HG02588 (cell line): ENCODE measurements around the gene CD96.
A peak's percentile ranks its signal among the peaks of the same experiment; 100 is the strongest.
"Not testable (repeated sequence)": the region's sequence is repeated elsewhere in the genome, so short reads cannot be mapped to it uniquely, and the experiment has no call there.

Experiments
- ATAC-seq: cut with Tn5 transposase; IDR thresholded peaks from one replicate; pipeline ENCODE4 v1.9.1; 2021; ENCODE audit warnings: mild to moderate bottlenecking, moderate library complexity; ENCODE audit not compliant: unreplicated experiment

The CD96 gene

GRCh38 chr3:111548756-111549155 is 6.8 kb downstream of the CD96 start:
- no peak for ATAC-seq

GRCh38 chr3:111561902-111562301 is 19.9 kb downstream of the CD96 start:
- ATAC-seq, result not testable (repeated sequence)

- ATAC-seq, result no peak
These were observed 24.8 kb downstream of the CD96 start for GRCh38 chr3:111566844-111567243.

- no peak for ATAC-seq
These were observed 26.4 kb downstream of the CD96 start for GRCh38 chr3:111568355-111568754.

GRCh38 chr3:111568911-111569310 is 26.9 kb downstream of the CD96 start:
- ATAC-seq, result no peak

GRCh38 chr3:111570404-111571030 is 28.5 kb downstream of the CD96 start:
- ATAC-seq, result no peak

GRCh38 chr3:111571282-111571681 is 29.3 kb downstream of the CD96 start:
- no peak for ATAC-seq

GRCh38 chr3:111571907-111572460 is 30.0 kb downstream of the CD96 start:
- no peak for ATAC-seq

GRCh38 chr3:111577113-111577512 is 35.1 kb downstream of the CD96 start:
- no peak for ATAC-seq

GRCh38 chr3:111577798-111578685 is 36.0 kb downstream of the CD96 start:
- ATAC-seq, result peak; percentile 97

GRCh38 chr3:111578867-111579266 is 36.9 kb downstream of the CD96 start:
- no peak for ATAC-seq

GRCh38 chr3:111579495-111579894 is 37.5 kb downstream of the CD96 start:
- ATAC-seq, result no peak

GRCh38 chr3:111581403-111582119 is 39.6 kb downstream of the CD96 start:
- no peak for ATAC-seq

GRCh38 chr3:111582120-111582474 is 40.1 kb downstream of the CD96 start:
- no peak for ATAC-seq

GRCh38 chr3:111584744-111585143 is 42.7 kb downstream of the CD96 start:
- no peak for ATAC-seq

- ATAC-seq, result no peak
These were observed 43.2 kb downstream of the CD96 start for GRCh38 chr3:111585217-111585616.

GRCh38 chr3:111588527-111588926 is 46.5 kb downstream of the CD96 start:
- no peak for ATAC-seq

- no peak for ATAC-seq
These were observed 47.5 kb downstream of the CD96 start for GRCh38 chr3:111589303-111590142.

- no peak for ATAC-seq
These were observed 48.1 kb downstream of the CD96 start for GRCh38 chr3:111590143-111590491.

GRCh38 chr3:111591555-111591954 is 49.6 kb downstream of the CD96 start:
- no peak for ATAC-seq

- no peak for ATAC-seq
These were observed 50.1 kb downstream of the CD96 start for GRCh38 chr3:111592143-111592542.
